Measurements from ENCODE around the gene NBDY.
"Not testable (repeated sequence)": the region's sequence is repeated elsewhere in the genome, so short reads cannot be mapped to it uniquely, and the experiment has no call there.

Gene NBDY

GRCh38 chrX:56764153-56764974 lies 35.3 kb downstream of the NBDY start:
- TF ChIP-seq CTCF (conservative IDR thresholded peaks at IDR 0.05; ENCODE audit: low read depth), result peak; percentile 41
- ChIA-PET CTCF (interaction anchor here (0.6 kb wide), 1 partner anchor 351 kb away, joined by 3 read pairs; no protein-coding TSS in a partner anchor), POLR2A (ENCODE audit: low non-redundant PET) (no interaction called here)
- no peak overlapping the region for H3K27ac ChIP-seq
- DNase-seq (ENCODE audit: low spot score), result peak; percentile 27

- CTCF ChIA-PET, result interaction anchor here (0.6 kb wide), 1 partner anchor 350 kb away, joined by 3 read pairs; no protein-coding TSS in a partner anchor
- no peak overlapping the region for H3K27ac ChIP-seq
- no peak for TF ChIP-seq CTCF (conservative IDR thresholded peaks at IDR 0.05; ENCODE audit: low read depth)
- DNase-seq (ENCODE audit: low spot score), result no peak
- POLR2A ChIA-PET (ENCODE audit: low non-redundant PET), result no interaction called here
These were observed 36.1 kb downstream of the NBDY start for GRCh38 chrX:56764975-56765791.

GRCh38 chrX:56765811-56766553 lies 36.9 kb downstream of the NBDY start:
- DNase-seq (ENCODE audit: low spot score), result no peak
- TF ChIP-seq CTCF (conservative IDR thresholded peaks at IDR 0.05; ENCODE audit: low read depth), result no peak
- CTCF ChIA-PET, result no interaction called here
- POLR2A ChIA-PET (ENCODE audit: low non-redundant PET), result no interaction called here
- no peak overlapping the region for H3K27ac ChIP-seq

GRCh38 chrX:56766554-56767347 lies 37.7 kb downstream of the NBDY start:
- ChIA-PET CTCF (no interaction called here), POLR2A (ENCODE audit: low non-redundant PET) (no interaction called here)
- no peak overlapping the region for H3K27ac ChIP-seq
- no peak for DNase-seq (ENCODE audit: low spot score)
- no peak for TF ChIP-seq CTCF (conservative IDR thresholded peaks at IDR 0.05; ENCODE audit: low read depth)

GRCh38 chrX:56767348-56768119 lies 38.5 kb downstream of the NBDY start:
- DNase-seq (ENCODE audit: low spot score); H3K27ac ChIP-seq; POLR2A ChIA-PET (ENCODE audit: low non-redundant PET); CTCF ChIA-PET: not testable (repeated sequence)

- H3K27ac ChIP-seq; CTCF ChIA-PET; DNase-seq (ENCODE audit: low spot score); POLR2A ChIA-PET (ENCODE audit: low non-redundant PET): not testable (repeated sequence)
These were observed 39.1 kb downstream of the NBDY start for GRCh38 chrX:56768120-56768660.

GRCh38 chrX:56772675-56773521 lies 43.9 kb downstream of the NBDY start:
- POLR2A ChIA-PET (ENCODE audit: low non-redundant PET); CTCF ChIA-PET; H3K27ac ChIP-seq; DNase-seq (ENCODE audit: low spot score): not testable (repeated sequence)

- H3K27ac ChIP-seq; POLR2A ChIA-PET (ENCODE audit: low non-redundant PET); CTCF ChIA-PET; DNase-seq (ENCODE audit: low spot score): not testable (repeated sequence)
These were observed 44.5 kb downstream of the NBDY start for GRCh38 chrX:56773522-56774060.

GRCh38 chrX:56778099-56778923 lies 49.3 kb downstream of the NBDY start:
- CTCF ChIA-PET; H3K27ac ChIP-seq; DNase-seq (ENCODE audit: low spot score); POLR2A ChIA-PET (ENCODE audit: low non-redundant PET): not testable (repeated sequence)

Data from RWPE1 (cell line).